Omental fat pad (tissue), 4 donors: ENCODE data around the gene TUBB2B. TPM values are rescaled to one million over a fixed set of nuclear protein-coding genes. Genes with fewer than 3 reads are reported as not detected.

Experiments
- ATAC-seq: fragments of 150-250 bp; one replicate; pipeline ENCODE4 v1.9.1; 2016; ENCODE audit warnings: mild to moderate bottlenecking, moderate library complexity; ENCODE audit not compliant: low FRiP score
- DNase-seq: peaks from one replicate; pipeline ENCODE4 v3.0.0-alpha.2; 2019; ENCODE audit warnings: low spot score
- CTCF ChIP-seq, 3 donors: fragments of 450-650 bp; IDR thresholded peaks; one replicate each; pipeline ENCODE4 v1.5.1; 2016 to 2017; ENCODE audit warnings: antibody characterized with exemption in 3 of 3, mild to moderate bottlenecking in 3 of 3, moderate library complexity in 2 of 3
- total RNA-seq, 4 donors: library from RNA; depleted of rRNA; stranded (reverse); fragments of >200 nt; gene quantifications; one replicate each; pipeline ENCODE4 v1.1.0, GENCODE V29; 2016

Gene TUBB2B
- total RNA-seq, 4 donors from 2014 or later = 2.4 to 8.9 (median 3.9) TPM

GRCh38 chr6:3220366-3220765 is 7.1 kb downstream of the TUBB2B start:
- DNase-seq = no peak
- TF ChIP-seq CTCF (IDR thresholded peaks at IDR 0.05) = no peak
- no peak for ATAC-seq

- DNase-seq (no peak), ATAC-seq (no peak)
- no peak for TF ChIP-seq CTCF (IDR thresholded peaks at IDR 0.05)
Observed at GRCh38 chr6:3218266-3218665, 9.2 kb downstream of the TUBB2B start.

GRCh38 chr6:3217286-3217685 is 10.2 kb downstream of the TUBB2B start:
- no peak for DNase-seq
- no peak for TF ChIP-seq CTCF (IDR thresholded peaks at IDR 0.05)
- no peak for ATAC-seq

GRCh38 chr6:3214898-3215297 is 12.6 kb downstream of the TUBB2B start:
- DNase-seq (no peak), ATAC-seq (no peak)
- TF ChIP-seq CTCF (IDR thresholded peaks at IDR 0.05) = no peak

- TF ChIP-seq CTCF (IDR thresholded peaks at IDR 0.05) = no peak
- no peak for ATAC-seq
Observed at GRCh38 chr6:3213334-3213695, 14.1 kb downstream of the TUBB2B start.

GRCh38 chr6:3212261-3212660 is 15.2 kb downstream of the TUBB2B start:
- ATAC-seq = no peak
- no peak for TF ChIP-seq CTCF (IDR thresholded peaks at IDR 0.05)
- DNase-seq = no peak

More at GRCh38 chr6:3213334-3213695, 14.1 kb downstream of the TUBB2B start:
- DNase-seq = no peak

- TF ChIP-seq CTCF (IDR thresholded peaks at IDR 0.05) = no peak
- ATAC-seq (no peak), DNase-seq (no peak)
Observed at GRCh38 chr6:3211681-3212080, 15.8 kb downstream of the TUBB2B start.
